K562 (cell line): ENCODE data around the gene OSCP1. TPM values are rescaled to one million over a fixed set of nuclear protein-coding genes. Genes with fewer than 3 reads are reported as not detected.
A peak's percentile ranks its signal among the peaks of the same experiment; 100 is the strongest.

ENCODE experiments used
- FOS ChIP-seq: IDR thresholded peaks from 3 replicates; pipeline ENCODE4 v1.6.1; 2011; ENCODE audit not compliant: insufficient read length; ENCODE audit errors: extremely low read depth
- GTF2E2 ChIP-seq: fragments of 200-800 bp; sonication (Bioruptor generic); IDR thresholded peaks from 2 replicates; pipeline ENCODE4 v1.6.1; 2016; ENCODE audit warnings: missing genetic modification characterization, missing compliant biosample characterization
- HDAC6 ChIP-seq: IDR thresholded peaks from 2 replicates; pipeline ENCODE4 v1.6.1; 2012; ENCODE audit warnings: low read depth, mild to moderate bottlenecking, control low read depth, inconsistent platforms, low read length, moderate library complexity
- KDM5B ChIP-seq: fragments of 200-600 bp; sonication (generic); IDR thresholded peaks from 2 replicates; pipeline ENCODE4 v1.6.1; 2012; ENCODE audit warnings: low read depth, mild to moderate bottlenecking, moderate library complexity, low read length, control low read depth, inconsistent platforms; ENCODE audit not compliant: insufficient replicate concordance
- MAFK ChIP-seq: IDR thresholded peaks from 2 replicates; pipeline ENCODE4 v1.6.1; 2011; ENCODE audit warnings: low read length, improper control_type of control experiment
- MCM7 ChIP-seq, 2 experiments: fragments of 450-650 bp; IDR thresholded peaks; 2 replicates each; pipeline ENCODE4 v1.6.1; 2016 to 2018
- NCOA4 ChIP-seq: fragments of 450-650 bp; IDR thresholded peaks from 2 replicates; pipeline ENCODE4 v1.6.1; 2018; ENCODE audit warnings: mild to moderate bottlenecking; ENCODE audit not compliant: partially characterized antibody
- NRF1 ChIP-seq, 2 experiments: fragments of 450-650 bp; IDR thresholded peaks in 1 of 2; conservative IDR thresholded peaks in 1 of 2; 2 replicates each; pipeline ENCODE4 v1.6.1; 2014; ENCODE audit warnings: mild to moderate bottlenecking in 2 of 2
- RBM25 ChIP-seq: fragments of 200-400 bp; formaldehyde crosslinking; IDR thresholded peaks from 2 replicates; pipeline ENCODE4 v1.6.1; 2018; ENCODE audit warnings: low read length, low read depth, moderate library complexity; ENCODE audit not compliant: severe bottlenecking
- SLC30A9 ChIP-seq: fragments of 250-450 bp; sonication (Bioruptor Pico); IDR thresholded peaks from 2 replicates; pipeline ENCODE4 v1.8.0; 2022; ENCODE audit warnings: mild to moderate bottlenecking, moderate library complexity
- SMAD4 ChIP-seq: fragments of 250-450 bp; sonication (Bioruptor Pico); conservative IDR thresholded peaks from 2 replicates; pipeline ENCODE4 v1.8.0; 2021; ENCODE audit warnings: inconsistent platforms, mild to moderate bottlenecking, moderate library complexity
- SMARCC2 ChIP-seq: fragments of 450-650 bp; IDR thresholded peaks from 2 replicates; pipeline ENCODE4 v1.6.1; 2017; ENCODE audit warnings: antibody characterized with exemption, moderate library complexity, mild to moderate bottlenecking, low read depth
- TFAM ChIP-seq: fragments of 250-450 bp; sonication (Bioruptor Pico); conservative IDR thresholded peaks from 2 replicates; pipeline ENCODE4 v1.5.0; 2021; ENCODE audit warnings: mild to moderate bottlenecking, moderate library complexity
- ZNF253 ChIP-seq: fragments of 250-450 bp; sonication (Bioruptor Pico); conservative IDR thresholded peaks from 2 replicates; pipeline ENCODE4 v1.6.1; 2021; ENCODE audit warnings: mild to moderate bottlenecking
- ZNF444 ChIP-seq: fragments of 250-450 bp; sonication (Bioruptor Pico); IDR thresholded peaks from 2 replicates; pipeline ENCODE4 v1.4.0; 2020; ENCODE audit warnings: mild to moderate bottlenecking, moderate library complexity
- ZNF695 ChIP-seq: fragments of 450-650 bp; formaldehyde crosslinking; IDR thresholded peaks from 2 replicates; pipeline ENCODE4 v1.4.0; 2020; ENCODE audit warnings: mild to moderate bottlenecking, moderate library complexity
- ZNF766 ChIP-seq: fragments of 200-800 bp; sonication (Bioruptor generic); conservative IDR thresholded peaks from 2 replicates; pipeline ENCODE4 v1.6.1; 2016; ENCODE audit warnings: missing genetic modification characterization, missing compliant biosample characterization
- polyA plus RNA-seq, 8 experiments: library from polyadenylated mRNA; depleted of rRNA in 4 of 8; stranded (reverse) in 5 of 8; unstranded in 3 of 8; fragments of >200 nt; fragmentation: Nextera tagmentation in 2 of 8; fragmentation: Illumina TruSeq in 1 of 8; extraction: Ambion mirVana in 2 of 8; extraction: Trizol in 1 of 8; gene quantifications; 2 replicates each; pipeline versions ENCODE4 v1.2.1 to v1.2.3, GENCODE V29; 2011 to 2014; ENCODE audit warnings: inconsistent platforms in 1 of 8, missing spikeins in 1 of 8
- total RNA-seq, 7 experiments: library from RNA; depleted of rRNA in 6 of 7; stranded (reverse); fragments of >200 nt in 6 of 7; fragmentation: Illumina TruSeq in 2 of 7; extraction: Trizol in 2 of 7; gene quantifications; 2 replicates each; pipeline versions ENCODE4 v1.2.1 to v1.2.3, GENCODE V29; 2011 to 2021; ENCODE audit warnings: low replicate concordance in 1 of 7
- TF ChIP-seq, protein P1 (sequence below): fragments of 450-650 bp; IDR thresholded peaks from 2 replicates; pipeline ENCODE4 v1.6.1; 2014; ENCODE audit warnings: low read depth, mild to moderate bottlenecking, moderate library complexity, borderline replicate concordance
- TF ChIP-seq, protein P2 (sequence below): fragments of 450-650 bp; formaldehyde crosslinking; IDR thresholded peaks from 2 replicates; pipeline ENCODE4 v1.4.0; 2020; ENCODE audit warnings: mild to moderate bottlenecking, moderate library complexity
- TF ChIP-seq, protein P3 (sequence below): sonication (generic); formaldehyde crosslinking; IDR thresholded peaks from 2 replicates; pipeline ENCODE4 v1.8.1; 2022; ENCODE audit warnings: missing genetic modification reagents

OSCP1 gene
- total and polyA plus RNA-seq, 9 of the 15 experiments (the other 6 are each of a cell fraction or from before 2014, with no cell fraction given): 0.15 to 0.40 (median 0.33) TPM; not detected in 5

- TF ChIP-seq SLC30A9 (no peak), SMARCC2 (no peak), GTF2E2 (tag) (no peak), ZNF695 (CRISPR knock-in tag) (no peak), TFAM (CRISPR knock-in tag) (no peak), SMAD4 (CRISPR knock-in tag) (peak; percentile 53; the same call in 1 of the 2 replicates), ZNF444 (no peak), MAFK (no peak), HDAC6 (no peak), NCOA4 (no peak), FOS (no peak), ZNF766 (CRISPR knock-in tag) (no peak), NRF1 (conservative IDR thresholded peaks at IDR 0.05 in 1 of 2, IDR thresholded peaks at IDR 0.05 in 1 of 2) (peak; percentile 37 to 44; a peak in 2 of 4 replicates), KDM5B (no peak), RBM25 (peak; percentile 24), MCM7 (IDR thresholded peaks at IDR 0.05) (no peak), ZNF253 (CRISPR knock-in tag) (no peak)
- TF ChIP-seq, protein P1, sequence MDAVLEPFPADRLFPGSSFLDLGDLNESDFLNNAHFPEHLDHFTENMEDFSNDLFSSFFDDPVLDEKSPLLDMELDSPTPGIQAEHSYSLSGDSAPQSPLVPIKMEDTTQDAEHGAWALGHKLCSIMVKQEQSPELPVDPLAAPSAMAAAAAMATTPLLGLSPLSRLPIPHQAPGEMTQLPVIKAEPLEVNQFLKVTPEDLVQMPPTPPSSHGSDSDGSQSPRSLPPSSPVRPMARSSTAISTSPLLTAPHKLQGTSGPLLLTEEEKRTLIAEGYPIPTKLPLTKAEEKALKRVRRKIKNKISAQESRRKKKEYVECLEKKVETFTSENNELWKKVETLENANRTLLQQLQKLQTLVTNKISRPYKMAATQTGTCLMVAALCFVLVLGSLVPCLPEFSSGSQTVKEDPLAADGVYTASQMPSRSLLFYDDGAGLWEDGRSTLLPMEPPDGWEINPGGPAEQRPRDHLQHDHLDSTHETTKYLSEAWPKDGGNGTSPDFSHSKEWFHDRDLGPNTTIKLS: no peak
- TF ChIP-seq, protein P2, sequence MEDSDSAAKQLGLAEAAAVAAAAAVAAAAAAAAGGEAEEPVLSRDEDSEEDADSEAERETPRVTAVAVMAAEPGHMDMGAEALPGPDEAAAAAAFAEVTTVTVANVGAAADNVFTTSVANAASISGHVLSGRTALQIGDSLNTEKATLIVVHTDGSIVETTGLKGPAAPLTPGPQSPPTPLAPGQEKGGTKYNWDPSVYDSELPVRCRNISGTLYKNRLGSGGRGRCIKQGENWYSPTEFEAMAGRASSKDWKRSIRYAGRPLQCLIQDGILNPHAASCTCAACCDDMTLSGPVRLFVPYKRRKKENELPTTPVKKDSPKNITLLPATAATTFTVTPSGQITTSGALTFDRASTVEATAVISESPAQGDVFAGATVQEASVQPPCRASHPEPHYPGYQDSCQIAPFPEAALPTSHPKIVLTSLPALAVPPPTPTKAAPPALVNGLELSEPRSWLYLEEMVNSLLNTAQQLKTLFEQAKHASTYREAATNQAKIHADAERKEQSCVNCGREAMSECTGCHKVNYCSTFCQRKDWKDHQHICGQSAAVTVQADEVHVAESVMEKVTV (CRISPR knock-in tag): no peak
- TF ChIP-seq, protein P3, sequence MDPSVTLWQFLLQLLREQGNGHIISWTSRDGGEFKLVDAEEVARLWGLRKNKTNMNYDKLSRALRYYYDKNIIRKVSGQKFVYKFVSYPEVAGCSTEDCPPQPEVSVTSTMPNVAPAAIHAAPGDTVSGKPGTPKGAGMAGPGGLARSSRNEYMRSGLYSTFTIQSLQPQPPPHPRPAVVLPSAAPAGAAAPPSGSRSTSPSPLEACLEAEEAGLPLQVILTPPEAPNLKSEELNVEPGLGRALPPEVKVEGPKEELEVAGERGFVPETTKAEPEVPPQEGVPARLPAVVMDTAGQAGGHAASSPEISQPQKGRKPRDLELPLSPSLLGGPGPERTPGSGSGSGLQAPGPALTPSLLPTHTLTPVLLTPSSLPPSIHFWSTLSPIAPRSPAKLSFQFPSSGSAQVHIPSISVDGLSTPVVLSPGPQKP: no peak
Observed at GRCh38 chr1:36411674-36412648, 38.3 kb downstream of the OSCP1 start (continued).
